AG04450 (cell line): ENCODE measurements around the gene FAIM2. TPM values are rescaled to one million over a fixed set of nuclear protein-coding genes. Genes with fewer than 3 reads are reported as not detected.

ENCODE experiments used
- CTCF ChIA-PET: fragments of 300-600, 350-600 bp; formaldehyde crosslinking; extraction: SDS; loops from one replicate; lab custom pipeline; 2022; ENCODE audit warnings: antibody characterized with exemption, inconsistent platforms; lab: Charles Lee
- POLR2A ChIA-PET: fragments of 350-600 bp; formaldehyde crosslinking; extraction: SDS; loops from one replicate; lab custom pipeline; 2021; ENCODE audit warnings: antibody characterized with exemption, inconsistent platforms; lab: Yijun Ruan, JAX
- DNase-seq: peaks from one replicate; pipeline ENCODE4 v3.0.0-alpha.2; 2011; ENCODE audit warnings: low read depth, low spot score
- H3K27ac ChIP-seq: one replicate; pipeline ENCODE4 v1.5.1; 2012; ENCODE audit warnings: low read depth, low read length, control low read depth
- H3K27me3 ChIP-seq: one replicate; pipeline ENCODE4 v1.6.0; 2012; ENCODE audit warnings: low read length; ENCODE audit not compliant: control insufficient read depth, insufficient read depth
- H3K4me3 ChIP-seq: 2 replicates; pipeline ENCODE4 v1.5.1; 2011; ENCODE audit warnings: mild to moderate bottlenecking, low read depth, low read length, control low read depth
- H3K9me3 ChIP-seq: 2 replicates; pipeline ENCODE4 v1.5.1; 2012; ENCODE audit warnings: low read length; ENCODE audit not compliant: control insufficient read depth, insufficient read depth
- CTCF ChIP-seq: IDR thresholded peaks from 2 replicates; pipeline ENCODE4 v1.5.1; 2011; ENCODE audit warnings: low read depth, low read length, control low read depth, inconsistent platforms
- polyA minus RNA-seq: library from RNA; depleted of rRNA, polyadenylated mRNA; stranded (reverse); fragments of >200 nt; gene quantifications from 2 replicates; pipeline ENCODE4 v1.2.3, GENCODE V29; 2011; rRNA and poly(A)+ RNA removed
- polyA plus RNA-seq: library from polyadenylated mRNA; depleted of rRNA; stranded (reverse); fragments of >200 nt; gene quantifications from 2 replicates; pipeline ENCODE4 v1.2.3, GENCODE V29; 2011; rRNA removed

FAIM2 gene
- polyA plus RNA-seq (5.9 and 9.1 TPM in 2 replicates), polyA minus RNA-seq (9.7 and 10.7 TPM in 2 replicates)

GRCh38 chr12:49903700-49904423 lies at the start of gene FAIM2:
Gene FAIM2, minus strand, starts transcription at chr12:49903900. Its CDS starts 108 bp downstream, at chr12:49903792.
- ChIA-PET CTCF (interaction anchor here (1.4 to 2.4 kb wide), 2 partner anchors 12 to 41 kb away, joined by 4 to 7 read pairs; no protein-coding TSS in a partner anchor), POLR2A (interaction anchor here (0.6 kb wide), 1 partner anchor 35 kb away, joined by 3 read pairs; no protein-coding TSS in a partner anchor)
- Histone ChIP-seq H3K4me3 (peak within 1 kb of the TSS; percentile 54), H3K9me3 (no peaks in the 10 kb centered on the region), H3K27me3 (peaks cover 4% of the 10 kb centered on the region), H3K27ac (peak within 1 kb of the TSS; percentile 86)
- TF ChIP-seq CTCF, result no peak
- DNase-seq, result peak; percentile 72

DNA sequence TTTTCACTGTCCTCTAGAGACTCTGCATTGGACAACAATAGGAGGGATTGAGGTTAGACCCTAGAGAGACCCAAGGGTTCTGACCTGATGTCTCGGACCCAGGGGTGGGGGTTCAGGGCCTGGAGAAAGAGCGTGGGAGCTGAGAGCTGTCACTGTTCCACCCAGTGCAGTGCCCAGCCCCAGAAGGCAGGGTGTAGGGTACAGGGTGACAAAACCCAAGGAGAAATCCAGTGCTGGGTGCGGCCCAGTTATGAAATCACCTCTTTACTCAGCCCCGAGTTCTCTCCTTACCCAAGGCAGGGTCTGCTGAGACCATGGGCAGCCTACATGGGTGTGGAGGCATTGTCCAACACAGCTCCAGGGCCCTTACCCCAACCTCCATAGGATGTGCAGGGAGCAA lies 49.5 kb upstream of the FAIM2 start:
- ChIA-PET POLR2A (no interaction called here), CTCF (interaction anchor here (1.1 kb wide), 1 partner anchor 16 kb away, joined by 3 read pairs; no protein-coding TSS in a partner anchor)
- Histone ChIP-seq H3K27me3 (peaks cover 72% of the 10 kb centered on the region), H3K4me3 (no peak overlapping the region), H3K9me3 (peaks cover 3% of the 10 kb centered on the region; the same call in 1 of the 2 replicates), H3K27ac (no peak overlapping the region)
- no peak for TF ChIP-seq CTCF
- no peak for DNase-seq

DNA sequence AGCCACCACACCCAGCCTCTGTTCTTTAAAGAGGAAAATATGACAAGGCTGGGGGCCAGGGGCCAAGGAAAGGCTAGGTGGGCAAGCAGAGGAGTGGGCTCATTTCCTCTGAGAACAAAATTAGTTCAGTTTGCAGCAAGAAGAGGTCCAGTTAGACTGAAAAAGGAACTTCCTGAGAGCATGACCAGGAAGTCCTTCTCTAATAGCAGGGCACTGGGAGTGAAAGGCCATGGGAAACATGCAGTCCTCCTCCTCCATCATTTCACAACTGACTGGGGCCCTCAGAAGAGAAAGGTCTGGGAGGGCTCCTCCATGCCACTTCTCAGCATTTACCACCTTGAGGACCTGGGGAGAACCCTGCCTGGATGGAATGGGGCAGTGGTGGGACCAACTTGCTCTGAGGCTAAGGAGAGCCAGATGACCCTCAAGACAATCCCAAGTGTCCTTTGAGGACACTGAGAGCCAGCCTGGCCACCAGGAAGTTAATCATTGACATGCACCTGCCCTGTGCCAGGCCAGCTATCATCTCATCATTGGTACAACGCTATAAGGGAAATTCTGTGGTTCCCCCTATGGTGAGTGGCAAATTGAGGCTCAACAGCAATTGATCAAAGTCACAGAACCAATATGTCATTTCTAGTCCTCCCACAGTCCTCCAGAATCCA lies 48.8 kb upstream of the FAIM2 start:
- ChIA-PET POLR2A (no interaction called here), CTCF (interaction anchor here (1.1 kb wide), 1 partner anchor 17 kb away, joined by 3 read pairs; no protein-coding TSS in a partner anchor)
- DNase-seq, result no peak
- Histone ChIP-seq H3K9me3 (peaks cover 3% of the 10 kb centered on the region; the same call in 1 of the 2 replicates), H3K4me3 (no peak overlapping the region), H3K27ac (no peak overlapping the region), H3K27me3 (peaks cover 66% of the 10 kb centered on the region)
- no peak for TF ChIP-seq CTCF

DNA sequence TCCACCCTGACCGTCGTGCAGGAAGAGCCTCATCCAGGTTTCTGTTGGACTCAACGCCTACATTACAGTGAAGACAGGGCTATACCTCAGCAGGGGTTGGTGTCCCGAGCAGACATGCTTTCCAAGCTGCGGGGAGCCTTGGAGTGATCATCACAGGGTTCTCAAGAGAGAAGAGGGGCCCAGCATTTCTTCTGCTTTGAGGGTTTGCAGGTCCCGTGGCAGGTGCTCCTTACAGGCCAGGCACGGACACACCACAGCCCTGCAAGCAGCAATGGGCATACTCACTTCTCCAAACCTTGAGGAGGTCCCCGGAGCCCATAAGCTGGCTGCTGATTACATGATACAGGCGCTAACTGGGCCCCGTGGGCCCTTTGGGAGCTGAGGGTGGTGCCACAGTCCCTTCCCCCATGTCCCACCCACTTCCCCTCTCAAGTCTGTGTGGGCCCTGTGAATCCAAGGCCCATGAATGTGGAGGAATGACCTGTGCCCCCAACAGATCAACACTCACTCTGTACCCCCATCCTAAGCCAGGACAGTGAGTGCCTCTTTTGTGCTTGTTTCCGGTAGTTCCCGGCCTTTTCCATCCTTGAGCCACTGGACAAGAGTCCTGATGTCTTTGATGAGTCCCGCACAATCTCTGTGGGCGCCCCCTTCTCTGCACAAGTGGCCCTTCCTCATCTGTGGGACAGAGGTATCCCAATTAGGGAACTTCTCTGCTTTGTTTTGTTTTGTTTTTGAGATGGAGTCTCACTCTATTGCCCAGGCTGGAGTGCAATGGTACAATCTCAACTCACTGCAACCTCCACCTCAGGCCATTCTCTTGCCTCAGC lies 47.9 kb upstream of the FAIM2 start:
- ChIA-PET POLR2A (no interaction called here), CTCF (interaction anchor here (1.1 kb wide), 1 partner anchor 18 kb away, joined by 3 read pairs; no protein-coding TSS in a partner anchor)
- TF ChIP-seq CTCF, result no peak
- no peak for DNase-seq
- Histone ChIP-seq H3K9me3 (peaks cover 3% of the 10 kb centered on the region; the same call in 1 of the 2 replicates), H3K4me3 (no peak overlapping the region), H3K27me3 (peaks cover 57% of the 10 kb centered on the region), H3K27ac (no peak overlapping the region)
